DMS79 treated with DMSO at 0.1 percent for 48 hours (cell line): Measurements from ENCODE around the gene TMBIM4.

Experiments used
- DNase-seq: peaks from one replicate; lab custom pipeline; 2025; lab: John Stamatoyannopoulos, UW

Gene TMBIM4

DNA sequence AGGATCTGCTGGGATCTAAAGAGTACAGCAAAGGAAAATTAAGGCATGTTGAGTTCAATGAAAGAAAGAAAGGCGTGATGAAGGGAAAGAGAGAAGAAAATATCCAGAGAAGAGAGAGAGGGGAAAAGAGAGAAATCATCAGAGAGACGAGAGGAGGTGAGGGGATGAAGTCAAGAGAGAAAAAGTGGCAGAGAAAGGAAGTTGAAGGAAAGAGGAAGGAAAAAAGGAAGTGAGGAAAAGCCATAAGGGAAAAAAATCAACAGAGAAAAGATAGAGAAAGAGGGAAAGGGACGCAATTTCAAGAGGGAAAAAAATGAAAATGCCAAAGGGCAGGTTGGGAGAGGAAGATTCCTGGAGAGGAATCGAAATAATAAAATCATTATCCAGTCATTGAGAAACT, 79.6 kb downstream of the TMBIM4 start:
- no peak for DNase-seq

DNA sequence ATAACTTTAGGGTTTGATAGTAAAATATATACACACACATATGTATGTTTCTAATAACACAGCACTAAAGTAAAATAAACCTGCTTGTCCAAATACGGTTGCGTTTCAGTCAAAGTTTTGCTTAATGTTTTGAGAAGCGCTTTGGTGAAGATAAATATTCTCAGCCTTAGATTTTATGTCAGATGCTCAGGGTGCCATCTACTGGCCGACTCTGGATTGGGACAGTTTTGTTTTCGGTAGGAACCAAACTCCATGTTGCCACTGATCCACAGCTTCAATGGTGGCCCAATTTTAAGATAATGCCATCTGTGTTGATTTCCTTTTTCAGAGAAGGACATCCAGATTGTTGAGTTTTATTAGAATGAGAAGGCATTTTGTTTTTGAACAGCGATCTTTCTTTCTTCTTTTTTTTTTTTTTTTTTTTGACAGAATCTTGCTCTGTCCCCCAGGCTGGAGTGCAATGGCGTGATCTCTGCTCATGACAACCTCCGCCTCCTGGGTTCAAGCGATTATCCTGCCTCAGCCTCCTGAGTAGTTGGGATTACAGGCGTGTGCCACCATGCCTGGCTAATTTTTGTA, 82.3 kb downstream of the TMBIM4 start:
- DNase-seq = peak; percentile 3

DNA sequence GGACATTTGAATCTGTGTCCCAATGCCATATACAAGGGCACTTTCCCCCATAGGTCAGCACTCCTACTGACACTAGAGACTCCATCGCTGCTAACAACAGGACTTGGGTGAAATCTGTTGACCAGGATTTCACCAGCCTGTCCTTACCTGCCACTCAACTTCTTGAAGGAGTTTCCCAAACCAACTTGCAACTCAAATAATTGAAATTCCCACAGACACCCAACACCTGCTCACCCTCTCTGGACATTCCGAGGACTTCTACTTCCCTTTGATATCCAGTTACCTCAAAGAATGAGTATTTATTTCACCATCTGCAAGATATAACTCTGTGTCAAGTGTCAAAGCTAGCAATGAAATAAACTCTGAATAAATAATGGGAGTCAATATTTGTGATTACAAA, 83.8 kb downstream of the TMBIM4 start:
- DNase-seq = no peak
